HG03521 (cell line): ENCODE results near the gene CACNA1C.
A peak's percentile ranks its signal among the peaks of the same experiment; 100 is the strongest.

ENCODE experiments used
- ATAC-seq: cut with Tn5 transposase; IDR thresholded peaks from one replicate; pipeline ENCODE4 v1.9.1; 2021; ENCODE audit warnings: mild to moderate bottlenecking, moderate library complexity; ENCODE audit not compliant: unreplicated experiment

The CACNA1C gene

DNA sequence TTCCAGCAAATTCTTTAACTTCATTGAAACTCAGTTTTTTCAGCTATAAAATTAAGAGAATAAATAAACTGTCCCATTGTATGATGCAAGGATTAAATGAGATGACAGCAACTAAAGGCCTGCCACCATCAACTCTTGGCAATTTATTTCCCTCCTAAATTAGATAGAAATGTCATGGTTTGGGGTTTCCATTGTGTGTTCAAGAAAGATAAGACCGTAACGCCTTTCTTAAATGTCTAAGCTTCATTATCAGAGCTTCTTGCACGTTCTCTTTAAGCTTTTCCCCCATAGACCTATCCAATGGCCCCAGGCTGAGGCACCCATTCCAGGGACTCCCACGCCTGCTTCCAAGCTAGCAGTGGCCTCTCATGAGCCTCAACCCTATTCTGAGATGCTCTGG is 281.9 kb downstream of the CACNA1C start:
- no peak for ATAC-seq

DNA sequence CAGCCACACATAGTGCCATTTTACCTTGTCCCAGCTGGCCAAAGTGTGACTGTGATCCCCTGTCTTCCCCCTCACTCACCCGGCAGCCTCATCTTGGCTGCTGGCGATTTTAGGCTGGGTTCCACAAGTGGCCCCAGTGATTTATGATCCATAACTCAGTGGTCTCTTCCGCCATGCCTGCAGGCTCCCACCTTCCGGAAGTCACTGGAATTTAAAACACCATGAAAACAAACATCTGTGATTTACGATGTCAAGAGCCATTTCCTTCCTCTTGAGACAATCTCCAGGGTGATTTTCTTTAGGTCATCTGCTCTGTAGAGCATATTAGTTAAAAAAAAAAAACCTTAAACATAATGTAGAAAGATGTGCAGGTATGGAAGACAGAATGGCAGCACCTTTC is 282.3 kb downstream of the CACNA1C start:
- ATAC-seq: no peak

GRCh38 chr12:2335513-2335912 is 282.7 kb downstream of the CACNA1C start:
- ATAC-seq: no peak

DNA sequence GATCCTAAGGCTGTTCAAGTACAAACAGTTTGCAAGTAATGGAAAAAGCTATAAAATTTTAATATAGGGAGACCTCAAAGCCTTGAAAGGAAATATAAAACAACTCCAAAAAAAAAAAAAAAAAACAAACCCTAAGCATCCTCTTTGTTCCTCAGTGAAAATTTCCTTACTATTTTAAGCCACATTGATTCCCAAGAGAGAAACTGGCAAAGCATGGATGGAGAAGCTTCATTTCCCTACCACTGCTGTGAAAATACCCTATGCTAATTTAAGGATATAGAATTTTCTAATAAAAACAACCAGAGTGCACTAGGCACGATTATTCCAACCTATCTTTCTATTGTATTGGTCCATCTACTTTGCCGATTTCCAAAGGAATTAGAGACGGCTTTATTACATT is 283.1 kb downstream of the CACNA1C start:
- no peak for ATAC-seq

DNA sequence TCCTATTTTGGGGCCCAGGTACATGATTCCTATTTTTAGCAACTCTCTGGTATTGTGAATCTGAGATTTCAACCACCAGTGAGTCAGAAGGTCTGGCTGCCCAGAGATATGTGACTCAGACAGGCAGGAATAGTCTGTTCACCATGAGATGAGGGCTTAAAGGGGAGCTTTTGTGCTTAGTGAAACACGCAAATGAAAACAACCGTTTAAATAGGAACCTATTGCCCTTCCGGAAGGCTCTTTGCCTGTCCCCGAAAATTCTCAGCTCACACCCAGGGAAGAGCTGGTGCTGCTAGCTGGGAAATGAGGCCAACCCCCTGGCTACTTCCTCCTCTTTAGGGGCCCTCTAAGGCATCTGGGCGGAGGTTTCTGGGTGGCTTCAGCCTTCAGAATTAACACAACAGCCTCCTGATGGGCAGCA is 283.6 kb downstream of the CACNA1C start:
- ATAC-seq: peak; percentile 90

- ATAC-seq: no peak
These were observed 284.5 kb downstream of the CACNA1C start for GRCh38 chr12:2337031-2338010.

DNA sequence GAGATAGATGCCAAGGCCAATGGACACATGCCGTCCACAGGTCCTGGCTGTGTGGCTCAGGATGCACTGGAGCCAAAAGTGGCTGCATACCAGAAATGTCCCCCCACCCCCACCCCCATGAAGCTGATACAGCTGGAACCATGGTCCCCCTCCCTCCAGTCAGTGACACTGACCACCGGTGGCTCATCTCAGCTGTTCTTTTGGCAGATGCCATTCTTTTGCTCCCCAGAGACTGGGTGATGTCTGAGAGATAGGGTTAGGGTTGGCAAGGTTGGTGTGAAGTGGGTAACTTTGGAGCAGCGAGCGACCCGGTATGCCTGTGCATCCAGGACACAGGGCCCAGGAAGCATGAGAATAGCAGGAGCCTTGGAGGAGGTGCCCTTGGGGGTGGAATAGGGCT is 285.6 kb downstream of the CACNA1C start:
- no peak for ATAC-seq

DNA sequence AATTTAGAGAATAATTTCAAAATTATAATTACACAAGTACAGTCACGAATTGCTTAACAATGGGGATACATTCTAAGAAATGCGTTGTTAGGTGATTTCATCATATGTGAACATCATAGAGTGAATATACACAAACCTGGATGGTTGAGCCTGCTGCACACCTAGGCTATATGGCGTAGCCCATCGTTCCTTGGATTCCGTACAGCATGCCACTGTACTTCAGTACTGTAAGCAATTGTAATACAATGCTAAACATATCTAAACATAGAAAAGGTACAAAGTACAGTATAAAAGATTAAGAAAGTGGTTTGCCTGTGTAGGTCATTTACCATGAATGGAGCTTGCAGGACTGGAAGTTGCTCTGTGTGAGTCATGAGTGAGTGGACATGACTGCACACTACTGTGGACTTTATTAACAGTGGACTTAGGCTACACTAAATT is 286.2 kb downstream of the CACNA1C start:
- ATAC-seq: no peak

GRCh38 chr12:2341051-2341751 is 288.4 kb downstream of the CACNA1C start:
- no peak for ATAC-seq

- no peak for ATAC-seq
These were observed 289.1 kb downstream of the CACNA1C start for GRCh38 chr12:2341871-2342270.

DNA sequence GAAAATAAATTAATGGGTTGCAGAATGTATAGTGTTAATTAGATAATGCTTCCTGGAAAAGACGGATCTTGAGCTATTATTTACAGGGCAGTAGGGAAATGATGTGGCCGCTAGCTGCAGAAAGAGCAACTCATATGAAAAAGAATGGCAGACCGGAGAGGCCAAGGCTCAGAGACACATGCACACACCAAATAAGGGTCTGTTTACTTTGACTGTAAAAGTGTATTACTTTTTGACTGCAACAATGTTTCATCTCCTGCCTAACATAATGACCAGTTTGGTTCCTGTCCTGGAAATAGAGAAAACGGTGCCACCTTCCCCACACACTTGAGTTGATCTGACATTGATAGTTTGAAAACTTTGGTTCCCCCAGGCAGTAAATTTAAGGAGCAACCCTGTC is 290.9 kb downstream of the CACNA1C start:
- no peak for ATAC-seq

DNA sequence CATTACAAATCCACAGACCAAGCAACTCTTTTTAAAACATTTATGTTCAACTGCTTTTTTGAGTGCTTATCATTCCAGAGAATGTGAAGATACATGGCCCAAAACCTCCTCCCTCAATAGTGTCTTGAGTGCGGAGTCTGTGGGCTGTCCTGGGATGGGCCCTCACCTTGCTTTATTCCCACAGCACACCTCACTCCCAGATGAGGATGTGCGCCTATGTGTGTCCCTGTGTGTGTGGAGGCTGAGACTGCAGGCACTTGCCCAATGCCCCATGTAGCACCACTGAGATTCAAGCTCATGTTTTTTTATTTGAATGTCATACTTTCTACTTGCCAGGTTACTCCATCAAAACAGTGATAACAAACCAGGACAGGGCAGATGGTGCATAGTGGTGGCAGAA is 291.7 kb downstream of the CACNA1C start:
- no peak for ATAC-seq

DNA sequence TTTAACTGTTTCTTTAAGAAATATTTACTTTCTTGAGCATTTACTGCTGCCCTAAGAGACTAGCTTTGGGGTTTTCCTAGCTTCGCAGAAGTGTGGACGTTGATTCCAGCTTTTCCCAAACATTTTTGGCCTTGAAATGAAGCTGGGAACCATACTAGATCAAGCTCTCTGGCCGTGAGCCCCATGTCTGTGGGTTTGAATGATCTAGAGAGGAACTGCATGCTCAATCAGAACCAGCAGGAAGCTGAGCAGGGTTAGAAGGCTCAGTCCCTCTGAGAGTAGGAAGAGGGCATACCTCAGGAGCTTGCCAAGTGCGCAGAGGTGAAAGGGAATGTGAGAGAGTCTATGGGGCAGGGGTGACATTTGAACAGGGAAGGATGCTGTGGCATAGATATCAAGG is 292.1 kb downstream of the CACNA1C start:
- ATAC-seq: no peak

- ATAC-seq: no peak
These were observed 293.1 kb downstream of the CACNA1C start for GRCh38 chr12:2345902-2346301.

- ATAC-seq: no peak
These were observed 293.6 kb downstream of the CACNA1C start for GRCh38 chr12:2346416-2346815.

DNA sequence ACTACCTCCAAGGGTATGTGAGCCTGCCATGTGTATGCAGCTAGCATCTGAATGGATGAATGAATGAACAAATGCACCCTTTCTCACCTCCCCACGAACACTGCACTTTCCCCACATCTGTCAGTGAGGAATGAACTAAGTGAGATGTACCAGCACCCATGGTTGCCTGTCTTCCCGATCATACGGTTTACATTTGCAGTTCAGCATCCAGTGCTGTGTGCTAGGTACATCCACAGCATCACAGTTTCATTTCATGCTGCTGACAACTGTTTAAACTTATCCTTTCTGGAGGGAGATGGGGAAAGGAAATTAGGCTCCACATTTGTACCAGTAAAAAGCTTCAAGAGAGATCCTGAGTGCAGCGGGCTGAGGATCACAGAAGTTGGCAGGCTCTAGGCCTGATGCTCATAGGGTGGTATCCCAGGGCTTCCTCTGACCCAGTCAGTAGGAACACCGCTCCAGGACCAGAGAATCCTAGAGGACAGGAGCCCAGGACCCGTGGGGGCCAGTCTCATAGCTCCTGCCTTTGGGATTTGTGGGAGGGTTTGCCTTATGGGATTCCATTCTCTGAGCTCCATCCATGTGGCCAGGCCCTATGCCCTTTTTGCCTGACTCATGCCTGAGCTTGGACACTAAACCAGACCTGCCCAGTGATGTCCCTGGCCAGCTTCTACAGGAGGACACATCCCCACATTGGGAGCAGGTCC is 294.5 kb downstream of the CACNA1C start:
- ATAC-seq: no peak

DNA sequence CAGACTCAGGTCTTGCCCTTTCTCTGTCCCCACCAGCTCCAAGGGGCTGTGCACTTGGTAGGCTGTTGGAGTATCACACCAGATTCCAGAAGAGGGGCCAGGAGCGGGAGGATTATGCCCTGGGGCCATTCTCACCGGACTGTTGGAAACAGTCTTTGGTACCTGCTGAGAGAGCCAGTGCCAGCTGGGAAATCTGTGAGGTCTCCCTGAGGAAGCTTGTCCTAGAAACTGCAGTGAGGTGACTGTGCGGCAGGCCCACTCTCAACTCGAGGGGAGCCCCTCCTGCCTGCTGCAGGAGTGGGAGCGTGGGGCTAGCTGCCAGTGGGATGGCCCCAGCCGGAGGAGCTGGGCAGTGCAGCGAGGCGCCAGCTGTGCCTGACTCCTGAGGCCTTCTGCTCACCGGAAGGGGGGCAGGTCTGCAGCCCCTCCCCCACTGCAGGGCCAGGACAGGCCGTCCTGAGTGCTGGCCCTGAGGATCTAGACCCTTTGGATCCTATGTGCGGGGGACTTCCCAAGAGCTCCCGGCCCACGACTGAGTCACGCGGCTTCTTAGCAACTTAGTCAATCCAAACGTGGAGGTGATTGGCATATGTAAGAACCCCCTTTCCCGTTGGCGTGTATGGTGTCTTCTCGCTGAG is 295.2 kb downstream of the CACNA1C start:
- ATAC-seq: no peak

DNA sequence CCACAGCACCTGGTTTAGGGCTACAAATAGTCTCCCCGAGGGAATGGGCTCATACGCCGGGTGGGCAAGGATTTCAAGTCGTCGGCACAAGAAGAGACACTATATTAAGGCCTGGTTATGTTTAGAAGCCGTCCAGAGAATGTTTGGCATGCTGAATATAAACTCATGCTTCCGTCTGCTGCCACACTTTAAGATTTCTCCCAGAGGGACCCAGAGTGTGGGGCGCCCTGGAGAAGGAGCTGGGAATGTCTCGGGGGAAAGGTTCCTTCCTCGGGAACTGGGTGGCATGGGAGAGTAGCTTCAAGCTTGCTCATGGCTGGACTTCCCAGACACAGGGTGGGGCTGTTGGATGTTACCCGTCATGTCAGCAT is 295.7 kb downstream of the CACNA1C start:
- no peak for ATAC-seq

DNA sequence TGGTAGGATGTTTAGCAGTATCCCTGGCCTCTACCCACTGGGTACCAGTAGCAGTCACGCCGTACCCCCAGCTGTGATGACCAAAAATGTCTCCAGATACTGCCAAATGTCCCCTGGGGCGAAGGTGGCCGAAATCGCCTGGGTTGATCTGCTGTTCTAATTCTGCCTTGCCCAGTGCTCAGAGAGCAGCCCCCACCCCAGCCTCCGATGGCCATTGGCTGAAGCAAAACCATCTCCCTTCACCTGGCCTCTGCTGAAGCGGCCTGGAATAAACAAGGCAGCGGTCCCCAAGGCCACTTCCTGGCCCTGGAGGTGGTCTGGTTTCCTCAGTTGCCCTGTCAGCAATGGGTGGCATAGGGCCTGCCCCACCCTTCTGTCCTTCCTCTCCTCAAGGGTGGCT is 298.4 kb downstream of the CACNA1C start:
- ATAC-seq: no peak

- no peak for ATAC-seq
These were observed 299.4 kb downstream of the CACNA1C start for GRCh38 chr12:2352203-2352602.

DNA sequence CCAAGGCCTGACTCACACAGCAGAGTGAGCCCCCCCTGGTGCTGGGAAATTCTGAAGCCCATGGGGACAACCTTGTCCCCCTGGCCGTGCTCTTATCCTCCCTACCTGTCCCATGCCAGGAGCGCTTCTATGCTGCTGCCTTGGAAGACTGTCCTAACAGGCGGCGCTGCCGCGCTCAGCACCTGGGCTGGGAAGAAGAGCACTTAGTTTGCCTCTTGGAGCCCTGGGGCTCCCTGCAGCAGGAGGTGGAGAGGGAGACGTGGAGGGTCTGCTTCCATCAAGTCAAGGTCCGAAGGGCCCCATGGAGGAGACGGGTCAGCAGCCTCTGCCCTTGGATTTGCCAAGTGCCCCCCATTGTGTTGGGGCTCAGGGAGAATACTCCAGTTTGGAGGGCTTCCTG is 300.5 kb downstream of the CACNA1C start:
- no peak for ATAC-seq
